Glutamatergic neuron (in vitro differentiated cells): ENCODE data around the gene SLC6A1. TPM values are rescaled to one million over a fixed set of nuclear protein-coding genes. Genes with fewer than 3 reads are reported as not detected.

Experiments
- DNase-seq: peaks from one replicate; pipeline ENCODE4 v3.0.0; 2022
- H3K27ac Mint-ChIP-seq: one replicate; pipeline ENCODE4 v1.8.0; 2020; ENCODE audit warnings: mild to moderate bottlenecking, mixed read lengths, inconsistent platforms; ENCODE audit not compliant: unreplicated experiment
- H3K27me3 Mint-ChIP-seq: one replicate; pipeline ENCODE4 v1.8.0; 2020; ENCODE audit warnings: mild to moderate bottlenecking, moderate library complexity, mixed read lengths, inconsistent platforms; ENCODE audit not compliant: unreplicated experiment
- H3K36me3 Mint-ChIP-seq: one replicate; pipeline ENCODE4 v1.8.0; 2020; ENCODE audit warnings: mild to moderate bottlenecking, mixed read lengths, inconsistent platforms; ENCODE audit not compliant: unreplicated experiment
- H3K4me1 Mint-ChIP-seq: one replicate; pipeline ENCODE4 v1.8.0; 2020; ENCODE audit warnings: mild to moderate bottlenecking, low read depth, mixed read lengths, inconsistent platforms; ENCODE audit not compliant: unreplicated experiment
- H3K4me3 Mint-ChIP-seq: one replicate; pipeline ENCODE4 v1.8.0; 2020; ENCODE audit warnings: mild to moderate bottlenecking, mixed read lengths, inconsistent platforms; ENCODE audit not compliant: unreplicated experiment
- H3K9me3 Mint-ChIP-seq: one replicate; pipeline ENCODE4 v1.8.0; 2020; ENCODE audit warnings: mild to moderate bottlenecking, moderate library complexity, mixed read lengths, inconsistent platforms; ENCODE audit not compliant: unreplicated experiment
- CTCF ChIP-seq: fragments of 200-600 bp; sonication (generic); IDR thresholded peaks from one replicate; pipeline ENCODE4 v1.5.0; 2021; ENCODE audit not compliant: partially characterized antibody, unreplicated experiment
- total RNA-seq: library from RNA; stranded (reverse); fragmentation: NEBNext Ultra II Directional; extraction: Animal tissue kit (Norgen Biotek cat#: 25700); gene quantifications from one replicate; pipeline ENCODE4 v1.2.1, GENCODE V29; 2021; ENCODE audit not compliant: unreplicated experiment

The SLC6A1 gene
- total RNA-seq, 1 donor from 2014 or later, result 0.15 TPM

- no peaks in the 10 kb centered on the region for H3K4me1 Mint-ChIP-seq
- H3K9me3 Mint-ChIP-seq, result no peaks in the 10 kb centered on the region
- H3K4me3 Mint-ChIP-seq, result no peak overlapping the region
- peaks cover 3% of the 10 kb centered on the region for H3K27me3 Mint-ChIP-seq
- no peak overlapping the region for H3K27ac Mint-ChIP-seq
- TF ChIP-seq CTCF, result no peak
- H3K36me3 Mint-ChIP-seq, result no peaks in the 10 kb centered on the region
- DNase-seq, result no peak
Observed at GRCh38 chr3:11034309-11034985, 41.9 kb downstream of the SLC6A1 start.

GRCh38 chr3:11035757-11036505, 43.4 kb downstream of the SLC6A1 start:
- Mint-ChIP-seq H3K4me1 (no peaks in the 10 kb centered on the region), H3K36me3 (no peaks in the 10 kb centered on the region), H3K9me3 (no peaks in the 10 kb centered on the region), H3K4me3 (no peak overlapping the region), H3K27me3 (peaks cover 3% of the 10 kb centered on the region), H3K27ac (no peak overlapping the region)
- TF ChIP-seq CTCF, result no peak
- DNase-seq, result no peak

- no peak overlapping the region for H3K4me3 Mint-ChIP-seq
- no peaks in the 10 kb centered on the region for H3K36me3 Mint-ChIP-seq
- H3K9me3 Mint-ChIP-seq, result no peaks in the 10 kb centered on the region
- no peak overlapping the region for H3K27ac Mint-ChIP-seq
- no peak for TF ChIP-seq CTCF
- no peaks in the 10 kb centered on the region for H3K4me1 Mint-ChIP-seq
- H3K27me3 Mint-ChIP-seq, result peaks cover 3% of the 10 kb centered on the region
- DNase-seq, result no peak
Observed at GRCh38 chr3:11037241-11037873, 44.8 kb downstream of the SLC6A1 start.

GRCh38 chr3:11037976-11038375, 45.4 kb downstream of the SLC6A1 start:
- Mint-ChIP-seq H3K27me3 (peaks cover 3% of the 10 kb centered on the region), H3K4me3 (no peak overlapping the region), H3K27ac (no peak overlapping the region), H3K36me3 (no peaks in the 10 kb centered on the region), H3K4me1 (no peaks in the 10 kb centered on the region), H3K9me3 (no peaks in the 10 kb centered on the region)
- no peak for TF ChIP-seq CTCF
- no peak for DNase-seq

- no peak for DNase-seq
- TF ChIP-seq CTCF, result peak; percentile 57
- Mint-ChIP-seq H3K36me3 (peaks cover 9% of the 10 kb centered on the region), H3K4me3 (no peak overlapping the region), H3K27ac (no peak overlapping the region), H3K9me3 (peaks cover 2% of the 10 kb centered on the region), H3K4me1 (no peaks in the 10 kb centered on the region), H3K27me3 (no peaks in the 10 kb centered on the region)
Observed at GRCh38 chr3:11045536-11045935, 53.0 kb downstream of the SLC6A1 start.
